NCI-H2107 treated with DMSO at 0.1 percent for 48 hours (cell line): ENCODE measurements around the gene TEKT1.

Experiments
- DNase-seq: peaks from one replicate; lab custom pipeline; 2025; ENCODE audit not compliant: unreplicated experiment; lab: John Stamatoyannopoulos, UW

The TEKT1 gene

GRCh38 chr17:6768447-6768846 is 63.1 kb downstream of the TEKT1 start:
- no peak for DNase-seq

- no peak for DNase-seq
Measured at GRCh38 chr17:6761779-6762178, 69.8 kb downstream of the TEKT1 start.

- DNase-seq: no peak
Measured at GRCh38 chr17:6757747-6758146, 73.8 kb downstream of the TEKT1 start.

- DNase-seq: no peak
Measured at GRCh38 chr17:6756425-6757031, 75.0 kb downstream of the TEKT1 start.

- no peak for DNase-seq
Measured at GRCh38 chr17:6755731-6756184, 75.8 kb downstream of the TEKT1 start, which contains the start of gene XAF1. XAF1 (plus strand) TSS chr17:6756046; CDS start chr17:6756079, 33 bp downstream.

- DNase-seq: no peak
Measured at GRCh38 chr17:6755281-6755680, 76.2 kb downstream of the TEKT1 start.

GRCh38 chr17:6753546-6753945 is 78.0 kb downstream of the TEKT1 start:
- no peak for DNase-seq

- DNase-seq: no peak
Measured at GRCh38 chr17:6753006-6753445, 78.5 kb downstream of the TEKT1 start.

- DNase-seq: no peak
Measured at GRCh38 chr17:6752068-6752909, 79.2 kb downstream of the TEKT1 start.

- DNase-seq: no peak
Measured at GRCh38 chr17:6749519-6749918, 82.0 kb downstream of the TEKT1 start.

GRCh38 chr17:6748617-6749016 is 82.9 kb downstream of the TEKT1 start:
- no peak for DNase-seq
